GM12873 (cell line): Measurements from ENCODE around the gene ARF3.

Experiments
- CTCF ChIP-seq: IDR thresholded peaks from 2 replicates; pipeline ENCODE4 v1.5.1; 2012; ENCODE audit warnings: low read depth, mild to moderate bottlenecking, moderate library complexity, low read length, control low read depth; ENCODE audit not compliant: insufficient read depth; ENCODE audit errors: missing control alignments

Gene ARF3

GRCh38 chr12:48979602-48980388 lies 22.5 kb upstream of the ARF3 start:
- no peak for TF ChIP-seq CTCF

- TF ChIP-seq CTCF: no peak
Observed at GRCh38 chr12:48978741-48979601, 21.7 kb upstream of the ARF3 start.

GRCh38 chr12:48978291-48978740 lies 21.0 kb upstream of the ARF3 start, which contains the start of gene WNT1:
TSS of gene WNT1 (plus strand) at chr12:48978322. CDS start at chr12:48978651, 329 bp downstream.
- TF ChIP-seq CTCF: no peak

GRCh38 chr12:48977290-48978281 lies 20.3 kb upstream of the ARF3 start:
- TF ChIP-seq CTCF: peak; percentile 81

GRCh38 chr12:48973941-48974673 lies 16.8 kb upstream of the ARF3 start:
- peak; percentile 63 for TF ChIP-seq CTCF

- TF ChIP-seq CTCF: no peak
Observed at GRCh38 chr12:48973531-48973930, 16.2 kb upstream of the ARF3 start.
